A549 (cell line): Measurements from ENCODE around the gene USP15.

Source experiments
- CTCF ChIP-seq: fragments of >200 bp; sonication (Bioruptor Twin); formaldehyde crosslinking; IDR thresholded peaks from 3 replicates; pipeline ENCODE4 v1.5.1; 2016
- E2F6 ChIP-seq: IDR thresholded peaks from 2 replicates; pipeline ENCODE4 v1.6.1; 2012; ENCODE audit warnings: low read depth, borderline replicate concordance
- PHF8 ChIP-seq: fragments of 200-600 bp; sonication (generic); IDR thresholded peaks from 2 replicates; pipeline ENCODE4 v1.6.1; 2016; ENCODE audit warnings: low read depth, mild to moderate bottlenecking, antibody characterized with exemption, moderate library complexity, borderline replicate concordance
- POLR2A ChIP-seq: IDR thresholded peaks from 2 replicates; pipeline ENCODE4 v1.6.1; 2012; ENCODE audit warnings: mild to moderate bottlenecking, low read length
- RFX5 ChIP-seq: fragments of 450-650 bp; IDR thresholded peaks from 2 replicates; pipeline ENCODE4 v1.7.1; 2014; ENCODE audit warnings: antibody characterized with exemption, mild to moderate bottlenecking, moderate library complexity

- TF ChIP-seq E2F6 (no peak), CTCF (no peak), PHF8 (no peak), POLR2A (no peak), RFX5 (no peak)
Measured at GRCh38 chr12:62227091-62227490, 33.1 kb upstream of the USP15 start.
